Mammary epithelial cell (primary cell): Measurements from ENCODE around the gene DHPS.

ENCODE experiments used
- CTCF ChIP-seq, 2 donors: IDR thresholded peaks in 1 of 2; conservative IDR thresholded peaks in 1 of 2; 2 replicates each; pipeline ENCODE4 v1.5.1; 2011 to 2012; ENCODE audit warnings: inconsistent platforms in 2 of 2, low read length in 2 of 2, mild to moderate bottlenecking in 2 of 2, control low read depth in 1 of 2, low read depth in 1 of 2; ENCODE audit not compliant: insufficient read depth in 1 of 2; ENCODE audit errors: extremely low read depth in 1 of 2
- EZH2 ChIP-seq: IDR thresholded peaks from 2 replicates; pipeline ENCODE4 v1.6.1; 2012; ENCODE audit warnings: low read length, inconsistent platforms, borderline replicate concordance

- no peak for TF ChIP-seq CTCF (conservative IDR thresholded peaks at IDR 0.05 in 1 of 2, IDR thresholded peaks at IDR 0.05 in 1 of 2; ENCODE audit: extremely low read depth in 1 of 2, insufficient read depth in 1 of 2, low read depth in 1 of 2, low read length in 2 of 2)
- no peak for TF ChIP-seq EZH2
These were observed at the start of gene DHPS for GRCh38 chr19:12681074-12681987.
